ENCODE data around the gene PRKCA. TPM values are rescaled to one million over a fixed set of nuclear protein-coding genes. Genes with fewer than 3 reads are reported as not detected.

Gene PRKCA
- total RNA-seq, result 26.4 and 31.1 TPM in 2 replicates

DNA sequence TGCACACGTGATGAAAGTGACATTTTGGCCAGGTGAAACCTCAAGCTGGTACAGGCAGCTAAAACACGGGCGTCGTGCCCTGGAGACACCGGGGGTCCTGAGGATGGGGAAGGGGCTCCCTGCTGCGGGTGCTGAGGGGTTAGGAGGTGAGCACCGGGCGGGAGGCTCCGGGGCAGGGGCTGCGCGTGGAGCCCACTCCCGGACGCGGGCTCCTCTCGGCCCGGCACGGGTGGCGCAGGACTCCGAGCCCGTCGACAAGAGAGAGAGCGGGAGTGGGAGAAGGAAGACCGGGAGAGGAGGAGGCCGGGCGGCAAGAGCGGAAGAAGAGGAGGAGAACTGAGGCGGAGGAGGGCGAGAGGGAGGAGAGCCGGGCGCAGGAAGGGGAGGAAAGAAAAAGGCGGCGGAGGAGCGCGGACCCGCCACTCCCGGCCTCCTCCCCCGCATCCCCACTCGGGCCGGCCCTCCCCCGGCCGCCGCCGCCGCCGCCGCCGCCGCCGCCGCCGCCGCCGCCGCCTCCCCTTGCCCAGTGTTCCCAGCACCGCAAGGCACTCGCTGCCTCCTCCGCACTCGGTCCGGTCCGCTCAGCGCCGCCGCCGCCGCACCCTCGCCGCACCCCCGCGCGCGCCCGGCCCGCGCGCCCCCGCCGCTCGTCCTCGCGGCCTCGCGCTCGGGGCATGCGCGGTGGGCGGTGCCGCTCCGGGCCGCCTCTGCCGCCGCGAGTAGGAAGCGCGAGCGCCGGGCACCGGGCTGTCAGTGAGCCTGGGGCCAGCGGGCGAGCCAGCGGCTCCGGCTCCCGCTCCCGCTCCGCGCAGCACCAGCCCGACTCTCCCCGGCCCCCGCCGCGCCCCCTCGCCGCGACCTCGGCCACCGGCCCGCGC, at the start of gene PRKCA:
TSS of gene PRKCA (plus strand) at position 750 of the 878 bp plus-strand sequence.

DNA sequence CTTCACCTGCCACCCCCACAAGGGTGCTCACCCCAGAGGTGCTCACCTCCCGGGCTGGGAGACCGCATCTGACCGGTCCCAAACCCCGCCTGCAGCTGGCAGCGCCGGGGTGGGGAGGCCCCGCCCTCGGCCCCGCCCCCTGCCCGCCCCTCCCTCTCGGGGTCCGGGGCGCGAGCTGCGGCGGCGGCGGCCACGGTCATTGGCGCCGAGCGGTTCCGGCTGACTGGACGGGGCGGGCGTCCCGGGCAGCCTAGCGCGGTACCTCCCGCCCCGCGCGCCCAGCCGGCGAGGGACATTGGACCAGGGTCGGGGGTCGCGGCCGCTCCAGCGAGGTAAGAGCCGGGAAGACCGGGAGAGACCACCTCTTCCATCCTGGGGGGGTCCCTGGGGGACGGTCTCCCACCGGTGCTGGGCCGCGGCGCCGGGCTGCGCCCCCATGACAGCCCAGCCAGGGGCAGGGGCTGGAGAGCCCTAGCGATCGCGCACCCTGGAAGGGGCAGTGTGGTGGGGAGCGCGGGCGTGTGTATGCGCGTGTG, 532.6 kb downstream of the PRKCA start, which contains the start of gene CACNG5:
TSS of gene CACNG5 (plus strand) at position 199 of the 536 bp plus-strand sequence. CDS start 42,216 bp downstream, outside the sequence.

Small RNAs within 50 kb of the gene (small RNA-seq; reads per million reads assigned to genes)
- not detected for gene MIR634
- not detected for gene RN7SL735P
- gene RNA5SP444, result 0.42 reads per million
- not detected for gene RNA5SP445
- not detected for gene RNU6-928P

Other genes starting within 250 kb of the PRKCA start
- 14.1 and 15.3 TPM in 2 replicates for gene CEP112, start 110.5 kb upstream of the PRKCA start, total RNA-seq
- not detected in 2 replicates for gene APOH, start 73.2 kb upstream of the PRKCA start, total RNA-seq

All from thoracic aorta endothelial cell (primary cell).